Measurements from ENCODE around the gene ISYNA1.

DNA sequence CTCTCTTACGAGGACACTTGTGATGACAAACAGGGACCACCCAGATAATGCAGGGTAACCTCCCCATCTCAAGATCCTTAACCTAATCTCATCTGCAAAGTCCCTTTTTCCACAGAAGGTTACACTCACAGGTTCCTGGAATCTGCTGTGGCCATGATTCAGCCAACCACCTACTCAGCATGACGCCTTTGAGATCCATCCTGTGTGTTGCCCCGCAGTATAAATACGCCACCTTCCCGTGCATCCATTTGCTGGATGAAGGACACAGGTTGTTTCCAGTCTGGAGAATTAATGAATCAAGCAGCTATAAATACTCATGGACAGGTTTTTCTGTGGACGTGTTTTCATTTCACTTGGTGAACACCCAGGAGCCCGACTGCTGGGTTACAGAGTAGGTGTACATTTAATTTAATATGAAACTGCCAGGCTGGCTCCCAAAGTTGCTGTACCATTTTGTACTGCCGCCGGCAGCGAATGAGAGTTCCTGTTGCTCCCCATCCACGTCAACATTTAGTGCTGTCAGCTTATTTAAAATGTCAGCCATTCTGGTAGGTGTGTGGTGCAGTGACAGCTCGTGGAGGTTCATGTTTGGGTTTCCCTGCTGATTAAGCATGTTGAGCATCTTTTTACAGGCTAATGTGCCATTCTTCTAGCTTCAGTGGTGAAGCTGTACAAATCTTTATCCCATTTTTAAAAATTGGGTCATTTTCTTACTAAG, 43.7 kb upstream of the ISYNA1 start:
- TF ChIP-seq RAD21 (IDR thresholded peaks at IDR 0.05), result no peak
- TF ChIP-seq, protein P1, sequence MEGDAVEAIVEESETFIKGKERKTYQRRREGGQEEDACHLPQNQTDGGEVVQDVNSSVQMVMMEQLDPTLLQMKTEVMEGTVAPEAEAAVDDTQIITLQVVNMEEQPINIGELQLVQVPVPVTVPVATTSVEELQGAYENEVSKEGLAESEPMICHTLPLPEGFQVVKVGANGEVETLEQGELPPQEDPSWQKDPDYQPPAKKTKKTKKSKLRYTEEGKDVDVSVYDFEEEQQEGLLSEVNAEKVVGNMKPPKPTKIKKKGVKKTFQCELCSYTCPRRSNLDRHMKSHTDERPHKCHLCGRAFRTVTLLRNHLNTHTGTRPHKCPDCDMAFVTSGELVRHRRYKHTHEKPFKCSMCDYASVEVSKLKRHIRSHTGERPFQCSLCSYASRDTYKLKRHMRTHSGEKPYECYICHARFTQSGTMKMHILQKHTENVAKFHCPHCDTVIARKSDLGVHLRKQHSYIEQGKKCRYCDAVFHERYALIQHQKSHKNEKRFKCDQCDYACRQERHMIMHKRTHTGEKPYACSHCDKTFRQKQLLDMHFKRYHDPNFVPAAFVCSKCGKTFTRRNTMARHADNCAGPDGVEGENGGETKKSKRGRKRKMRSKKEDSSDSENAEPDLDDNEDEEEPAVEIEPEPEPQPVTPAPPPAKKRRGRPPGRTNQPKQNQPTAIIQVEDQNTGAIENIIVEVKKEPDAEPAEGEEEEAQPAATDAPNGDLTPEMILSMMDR (IDR thresholded peaks at IDR 0.05; ENCODE audit: low read depth, low read length, missing input control), result no peak
- no peak for TF ChIP-seq EGR1 (IDR thresholded peaks at IDR 0.05; ENCODE audit: low read depth in 2 of 2)
- TF ChIP-seq, protein P2, sequence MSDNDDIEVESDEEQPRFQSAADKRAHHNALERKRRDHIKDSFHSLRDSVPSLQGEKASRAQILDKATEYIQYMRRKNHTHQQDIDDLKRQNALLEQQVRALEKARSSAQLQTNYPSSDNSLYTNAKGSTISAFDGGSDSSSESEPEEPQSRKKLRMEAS (IDR thresholded peaks at IDR 0.05), result no peak
- no peak for TF ChIP-seq JUND (IDR thresholded peaks at IDR 0.05)
- no peak for TF ChIP-seq GABPA (IDR thresholded peaks at IDR 0.05 in 1 of 2, conservative IDR thresholded peaks at IDR 0.05 in 1 of 2)
- no peak for TF ChIP-seq NR2F2 (IDR thresholded peaks at IDR 0.05)
- TF ChIP-seq, protein P3, sequence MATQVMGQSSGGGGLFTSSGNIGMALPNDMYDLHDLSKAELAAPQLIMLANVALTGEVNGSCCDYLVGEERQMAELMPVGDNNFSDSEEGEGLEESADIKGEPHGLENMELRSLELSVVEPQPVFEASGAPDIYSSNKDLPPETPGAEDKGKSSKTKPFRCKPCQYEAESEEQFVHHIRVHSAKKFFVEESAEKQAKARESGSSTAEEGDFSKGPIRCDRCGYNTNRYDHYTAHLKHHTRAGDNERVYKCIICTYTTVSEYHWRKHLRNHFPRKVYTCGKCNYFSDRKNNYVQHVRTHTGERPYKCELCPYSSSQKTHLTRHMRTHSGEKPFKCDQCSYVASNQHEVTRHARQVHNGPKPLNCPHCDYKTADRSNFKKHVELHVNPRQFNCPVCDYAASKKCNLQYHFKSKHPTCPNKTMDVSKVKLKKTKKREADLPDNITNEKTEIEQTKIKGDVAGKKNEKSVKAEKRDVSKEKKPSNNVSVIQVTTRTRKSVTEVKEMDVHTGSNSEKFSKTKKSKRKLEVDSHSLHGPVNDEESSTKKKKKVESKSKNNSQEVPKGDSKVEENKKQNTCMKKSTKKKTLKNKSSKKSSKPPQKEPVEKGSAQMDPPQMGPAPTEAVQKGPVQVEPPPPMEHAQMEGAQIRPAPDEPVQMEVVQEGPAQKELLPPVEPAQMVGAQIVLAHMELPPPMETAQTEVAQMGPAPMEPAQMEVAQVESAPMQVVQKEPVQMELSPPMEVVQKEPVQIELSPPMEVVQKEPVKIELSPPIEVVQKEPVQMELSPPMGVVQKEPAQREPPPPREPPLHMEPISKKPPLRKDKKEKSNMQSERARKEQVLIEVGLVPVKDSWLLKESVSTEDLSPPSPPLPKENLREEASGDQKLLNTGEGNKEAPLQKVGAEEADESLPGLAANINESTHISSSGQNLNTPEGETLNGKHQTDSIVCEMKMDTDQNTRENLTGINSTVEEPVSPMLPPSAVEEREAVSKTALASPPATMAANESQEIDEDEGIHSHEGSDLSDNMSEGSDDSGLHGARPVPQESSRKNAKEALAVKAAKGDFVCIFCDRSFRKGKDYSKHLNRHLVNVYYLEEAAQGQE (IDR thresholded peaks at IDR 0.05), result no peak
- no peak for TF ChIP-seq TAF1 (conservative IDR thresholded peaks at IDR 0.05)
- TF ChIP-seq, protein P4, sequence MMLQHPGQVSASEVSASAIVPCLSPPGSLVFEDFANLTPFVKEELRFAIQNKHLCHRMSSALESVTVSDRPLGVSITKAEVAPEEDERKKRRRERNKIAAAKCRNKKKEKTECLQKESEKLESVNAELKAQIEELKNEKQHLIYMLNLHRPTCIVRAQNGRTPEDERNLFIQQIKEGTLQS (IDR thresholded peaks at IDR 0.05), result no peak
- no peak for TF ChIP-seq FOXA2 (IDR thresholded peaks at IDR 0.05)
- TF ChIP-seq, protein P5, sequence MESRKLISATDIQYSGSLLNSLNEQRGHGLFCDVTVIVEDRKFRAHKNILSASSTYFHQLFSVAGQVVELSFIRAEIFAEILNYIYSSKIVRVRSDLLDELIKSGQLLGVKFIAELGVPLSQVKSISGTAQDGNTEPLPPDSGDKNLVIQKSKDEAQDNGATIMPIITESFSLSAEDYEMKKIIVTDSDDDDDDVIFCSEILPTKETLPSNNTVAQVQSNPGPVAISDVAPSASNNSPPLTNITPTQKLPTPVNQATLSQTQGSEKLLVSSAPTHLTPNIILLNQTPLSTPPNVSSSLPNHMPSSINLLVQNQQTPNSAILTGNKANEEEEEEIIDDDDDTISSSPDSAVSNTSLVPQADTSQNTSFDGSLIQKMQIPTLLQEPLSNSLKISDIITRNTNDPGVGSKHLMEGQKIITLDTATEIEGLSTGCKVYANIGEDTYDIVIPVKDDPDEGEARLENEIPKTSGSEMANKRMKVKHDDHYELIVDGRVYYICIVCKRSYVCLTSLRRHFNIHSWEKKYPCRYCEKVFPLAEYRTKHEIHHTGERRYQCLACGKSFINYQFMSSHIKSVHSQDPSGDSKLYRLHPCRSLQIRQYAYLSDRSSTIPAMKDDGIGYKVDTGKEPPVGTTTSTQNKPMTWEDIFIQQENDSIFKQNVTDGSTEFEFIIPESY (IDR thresholded peaks at IDR 0.05), result no peak
- TF ChIP-seq YY1 (IDR thresholded peaks at IDR 0.05), result no peak

Data from liver (tissue), 3 donors.